NCI-H460 (cell line): ENCODE results near the gene CD86. TPM values are rescaled to one million over a fixed set of nuclear protein-coding genes. Genes with fewer than 3 reads are reported as not detected.
"Not testable (repeated sequence)": the region's sequence is repeated elsewhere in the genome, so short reads cannot be mapped to it uniquely, and the experiment has no call there.

Experiments used
- DNase-seq: peaks from one replicate; pipeline ENCODE4 v3.0.0-alpha.2; 2016; ENCODE audit warnings: low read depth; ENCODE audit errors: extremely low read depth
- polyA plus RNA-seq: library from polyadenylated mRNA; depleted of rRNA; stranded (reverse); fragments of >200 nt; gene quantifications from 2 replicates; pipeline ENCODE4 v1.2.3, GENCODE V29; 2014; cell fraction: nucleus; rRNA removed
- total RNA-seq: library from RNA; depleted of rRNA; stranded (reverse); fragments of >200 nt; shearing (Covaris generic); gene quantifications from 2 replicates; pipeline ENCODE4 v1.2.3, GENCODE V29; 2014; rRNA removed

Gene CD86, protein sequence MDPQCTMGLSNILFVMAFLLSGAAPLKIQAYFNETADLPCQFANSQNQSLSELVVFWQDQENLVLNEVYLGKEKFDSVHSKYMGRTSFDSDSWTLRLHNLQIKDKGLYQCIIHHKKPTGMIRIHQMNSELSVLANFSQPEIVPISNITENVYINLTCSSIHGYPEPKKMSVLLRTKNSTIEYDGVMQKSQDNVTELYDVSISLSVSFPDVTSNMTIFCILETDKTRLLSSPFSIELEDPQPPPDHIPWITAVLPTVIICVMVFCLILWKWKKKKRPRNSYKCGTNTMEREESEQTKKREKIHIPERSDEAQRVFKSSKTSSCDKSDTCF
- not detected in 2 replicates for total RNA-seq
- 1.5 TPM in 1 of 2 replicates, not detected in the other for polyA plus RNA-seq

DNA sequence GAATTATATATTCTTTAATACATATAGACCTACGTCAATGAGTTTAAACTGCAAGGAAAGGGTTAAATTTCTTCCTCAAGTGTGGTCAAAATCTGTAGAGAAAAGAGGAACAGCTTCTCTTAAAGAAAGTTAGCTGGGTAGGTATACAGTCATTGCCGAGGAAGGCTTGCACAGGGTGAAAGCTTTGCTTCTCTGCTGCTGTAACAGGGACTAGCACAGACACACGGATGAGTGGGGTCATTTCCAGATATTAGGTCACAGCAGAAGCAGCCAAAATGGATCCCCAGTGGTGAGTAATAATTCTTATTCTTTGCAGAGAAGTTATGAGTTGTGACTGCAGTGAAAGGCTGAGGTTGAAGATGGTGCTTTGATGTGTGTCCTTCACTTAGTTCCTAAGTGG is at the start of gene CD86:
Gene CD86, plus strand, starts transcription at position 148 of the 400 bp plus-strand sequence. Its CDS starts 128 bp downstream, at position 276.
- no peak for DNase-seq

DNA sequence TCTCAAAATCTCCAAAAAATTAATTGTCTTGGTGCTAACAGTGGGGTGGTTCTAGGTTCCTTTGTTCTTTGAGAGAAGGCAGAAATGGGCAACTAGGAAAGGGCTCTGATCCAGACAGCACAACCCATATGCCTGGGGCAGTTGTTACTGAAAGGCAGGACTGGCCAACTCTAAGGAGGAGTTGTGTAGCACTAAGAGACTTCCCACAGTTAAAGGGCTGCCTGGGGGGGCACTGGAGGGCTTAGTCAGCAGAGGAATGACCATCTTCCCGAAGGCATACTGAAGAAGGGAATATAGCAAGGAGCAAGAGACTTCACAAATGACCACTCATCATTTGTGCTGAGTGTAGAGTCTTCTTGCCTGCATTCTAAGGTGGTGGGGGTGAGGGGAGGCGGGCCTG is 48.9 kb upstream of the CD86 start:
- DNase-seq, result no peak

DNA sequence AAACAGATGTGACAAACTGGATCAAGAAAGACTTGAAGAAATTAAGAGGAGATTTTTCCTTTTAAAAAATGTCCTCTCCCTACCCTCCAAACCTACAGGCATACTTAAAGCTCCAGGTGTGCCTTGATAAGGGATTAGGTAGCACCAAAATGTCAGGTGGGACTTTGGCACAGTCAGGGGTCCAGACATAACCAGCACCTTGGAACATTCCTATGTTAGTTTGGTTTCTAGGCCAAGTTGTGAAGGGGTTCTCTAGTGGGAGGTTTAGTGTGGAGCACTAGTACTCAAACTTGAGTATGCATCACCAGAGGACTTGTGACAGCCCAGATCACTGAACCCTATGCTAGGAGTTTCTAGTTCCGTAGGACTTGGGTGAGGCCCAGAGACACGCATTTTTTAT is 47.0 kb upstream of the CD86 start:
- no peak for DNase-seq

DNA sequence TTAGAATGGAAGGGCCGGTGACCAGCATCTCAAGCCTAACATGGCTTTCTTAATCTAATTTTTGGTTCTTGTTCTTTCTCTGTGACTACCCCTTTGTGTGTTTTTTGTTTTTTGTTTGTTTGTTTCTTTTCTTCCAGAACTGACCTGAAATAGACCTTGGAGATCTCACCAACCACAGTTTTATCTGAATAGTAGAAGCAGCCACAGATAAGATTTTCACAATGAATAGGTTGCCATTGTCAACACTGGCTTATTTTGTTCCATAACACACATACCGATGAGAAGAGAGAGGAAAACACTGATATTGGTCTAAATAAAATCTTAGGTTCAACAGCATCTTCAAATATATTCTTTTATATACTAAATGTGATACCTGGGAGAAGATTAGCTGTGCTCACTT is 44.7 kb upstream of the CD86 start:
- DNase-seq, result no peak

DNA sequence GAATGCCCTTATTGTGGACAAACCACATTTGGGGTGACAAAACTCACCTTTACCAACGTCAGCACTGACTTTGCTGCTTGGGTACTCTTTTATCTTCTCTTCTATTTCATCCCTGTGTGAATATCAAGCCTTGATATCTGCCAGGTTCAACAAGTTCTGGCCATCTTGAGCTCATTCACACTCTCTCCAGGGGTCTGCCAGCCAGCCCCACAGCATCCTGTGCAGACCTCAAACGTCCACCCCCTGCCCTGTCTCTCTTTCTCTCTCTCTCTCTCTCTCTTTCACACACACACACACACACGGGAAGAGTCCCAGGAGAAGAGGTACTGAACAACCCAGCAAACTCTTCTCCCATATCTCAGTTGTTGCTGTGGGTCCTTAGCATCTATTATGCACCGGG is 43.8 kb upstream of the CD86 start:
- DNase-seq, result no peak

DNA sequence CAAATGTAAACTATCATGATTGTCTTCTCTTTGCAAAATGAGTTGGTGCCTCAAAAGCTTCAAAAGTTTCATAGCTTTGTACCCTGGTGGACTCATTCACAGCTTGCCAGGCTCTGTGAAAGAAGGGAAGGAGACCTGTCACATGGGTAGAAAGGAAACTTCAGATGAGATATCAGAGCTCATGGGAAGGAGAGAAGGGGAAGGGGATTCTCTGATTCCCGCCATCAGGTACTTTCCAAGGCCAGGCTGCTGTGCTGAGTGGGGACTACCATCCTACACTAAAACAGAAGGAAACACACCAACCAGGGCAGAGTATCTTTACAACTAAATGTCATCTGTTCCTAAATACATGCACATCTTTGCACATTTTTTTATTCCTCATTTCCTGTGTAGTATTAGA is 42.3 kb upstream of the CD86 start:
- DNase-seq, result no peak

DNA sequence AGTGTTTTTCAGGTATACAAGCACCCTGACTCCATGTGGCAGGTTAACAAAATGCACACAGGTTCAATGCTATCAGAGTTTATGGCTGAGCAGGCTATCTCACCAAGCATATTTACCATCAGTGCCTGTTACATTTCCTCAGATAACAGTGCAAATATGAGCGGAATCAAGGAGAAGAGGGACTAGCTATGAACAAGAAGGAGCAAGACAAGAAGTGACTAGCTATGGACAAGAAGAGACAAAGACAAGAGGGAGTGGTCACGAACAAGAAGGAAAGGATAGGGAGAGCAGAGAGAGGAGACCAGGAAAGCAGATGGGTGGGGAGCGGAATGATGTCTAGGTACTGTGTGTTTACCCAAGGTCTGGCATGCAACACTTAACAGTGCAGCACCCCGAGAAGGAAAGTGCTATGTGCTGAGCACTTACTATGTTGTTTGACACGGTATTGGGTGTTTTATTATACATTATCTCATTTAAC is 41.7 kb upstream of the CD86 start:
- DNase-seq, result no peak

DNA sequence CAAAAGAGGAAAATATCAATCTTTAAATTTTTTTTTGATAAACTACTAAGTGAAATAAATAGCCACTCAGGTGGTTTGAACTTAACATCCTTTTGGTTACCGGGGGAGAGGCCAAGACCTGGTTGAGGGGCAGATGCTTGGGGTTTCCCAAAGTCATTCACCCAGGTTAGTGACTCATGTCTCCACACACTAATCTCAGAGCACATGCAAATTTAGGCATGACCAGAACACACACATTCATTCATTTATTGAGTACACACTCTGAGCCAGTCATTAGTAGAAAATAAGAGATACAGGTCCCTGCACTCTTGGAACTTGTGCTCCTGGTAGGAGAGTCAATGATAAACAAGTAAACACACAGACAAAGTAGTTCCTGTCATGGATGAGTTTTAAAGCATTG is 40.4 kb upstream of the CD86 start:
- no peak for DNase-seq

DNA sequence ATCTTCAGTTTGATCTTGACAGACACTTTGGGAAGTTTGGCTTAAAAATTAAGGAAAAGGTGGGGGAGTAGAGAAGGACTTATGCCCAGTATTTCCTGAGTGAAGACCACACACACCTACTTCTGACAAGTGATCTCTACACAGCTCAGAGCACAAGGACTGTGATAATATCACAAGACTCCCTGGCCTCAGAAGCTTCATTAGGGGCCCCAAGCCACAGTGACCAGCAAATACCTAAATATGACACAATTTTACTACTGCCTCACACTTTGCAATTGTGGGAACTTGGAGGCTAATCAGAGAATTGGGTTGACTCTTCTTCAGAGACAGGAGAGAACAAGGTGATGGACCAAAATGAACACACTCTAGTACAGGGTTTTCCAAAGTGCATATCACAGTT is 35.7 kb upstream of the CD86 start:
- no peak for DNase-seq

DNA sequence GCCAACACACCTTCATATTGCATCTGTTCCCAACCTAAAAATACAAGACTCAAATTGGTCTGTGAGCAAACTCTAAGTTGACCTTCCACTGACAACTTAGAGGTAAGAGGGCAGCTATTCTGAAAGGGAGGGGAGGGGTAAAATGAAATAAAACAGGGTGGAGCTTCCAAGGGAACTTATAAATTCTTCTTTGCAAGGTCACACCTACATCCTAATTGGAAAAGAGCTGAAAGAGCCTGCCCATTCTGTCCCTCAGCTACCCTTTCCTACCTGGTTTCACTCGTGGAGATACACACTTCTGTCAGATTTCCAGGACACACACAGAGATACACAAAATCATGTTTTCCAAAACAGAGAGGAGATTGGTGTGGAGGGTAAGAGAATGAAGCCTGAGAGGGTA is 34.1 kb upstream of the CD86 start:
- DNase-seq, result no peak

DNA sequence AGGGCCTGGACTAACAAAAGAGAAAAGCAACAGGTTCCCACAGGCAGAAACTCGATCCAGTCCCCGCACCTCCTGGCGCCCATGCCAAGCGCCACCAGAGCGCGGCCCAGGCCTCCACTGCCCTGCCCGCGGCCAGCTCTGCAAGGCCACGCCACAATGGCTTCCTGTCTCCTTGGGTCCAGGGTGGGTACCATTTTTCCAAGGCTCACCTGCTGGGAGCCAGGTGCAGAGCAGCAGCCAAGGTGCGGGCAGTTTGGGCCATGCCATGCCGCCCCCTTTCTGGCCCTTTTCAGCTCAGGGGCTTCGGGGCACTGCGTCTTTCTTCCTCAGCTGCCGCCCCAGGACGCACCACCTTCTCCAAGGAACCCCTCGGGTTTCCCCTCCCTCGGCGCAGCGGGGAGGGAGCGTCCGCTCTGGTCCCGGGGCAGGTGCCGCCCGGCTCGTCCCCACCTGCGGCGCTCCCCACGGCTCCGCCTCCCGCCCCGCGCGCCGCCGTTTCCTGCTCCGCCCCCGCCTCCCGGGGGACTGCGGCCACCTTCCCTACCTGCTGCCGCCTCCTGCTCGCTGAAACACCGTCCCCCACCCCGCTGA is 33.3 kb upstream of the CD86 start, which contains the start of gene ILDR1:
Gene ILDR1, minus strand, starts transcription at position 437 of the 591 bp plus-strand sequence. Its CDS starts 170 bp downstream, at position 267.
- no peak for DNase-seq

DNA sequence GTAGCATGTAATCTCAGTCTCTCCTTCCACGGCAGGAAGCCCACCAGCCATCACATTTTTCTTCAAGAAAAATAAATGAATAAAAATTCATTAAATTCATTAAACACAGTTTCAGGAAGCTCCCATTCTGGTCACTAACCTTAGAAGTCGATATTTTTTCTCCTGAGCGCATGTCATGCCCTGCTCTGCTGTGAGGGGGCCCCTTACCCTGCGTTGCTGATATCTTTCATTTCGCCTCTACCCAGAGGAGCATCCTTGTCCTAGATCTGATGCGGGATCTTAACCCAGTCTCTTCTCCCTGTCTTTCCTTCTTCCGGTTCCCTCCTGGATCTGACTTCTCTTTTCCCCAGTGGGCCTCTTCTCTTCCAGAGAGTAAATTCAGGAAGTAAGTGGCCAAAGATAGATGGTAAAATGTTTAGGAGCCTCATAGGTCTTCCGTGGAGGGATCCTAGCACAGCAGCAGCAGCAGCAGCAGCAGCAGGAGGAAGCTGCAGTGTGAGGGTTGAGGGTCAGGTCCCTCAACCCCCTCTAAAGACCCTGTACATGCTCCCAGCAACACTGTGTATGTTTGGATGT is 31.7 kb upstream of the CD86 start:
- DNase-seq, result no peak

DNA sequence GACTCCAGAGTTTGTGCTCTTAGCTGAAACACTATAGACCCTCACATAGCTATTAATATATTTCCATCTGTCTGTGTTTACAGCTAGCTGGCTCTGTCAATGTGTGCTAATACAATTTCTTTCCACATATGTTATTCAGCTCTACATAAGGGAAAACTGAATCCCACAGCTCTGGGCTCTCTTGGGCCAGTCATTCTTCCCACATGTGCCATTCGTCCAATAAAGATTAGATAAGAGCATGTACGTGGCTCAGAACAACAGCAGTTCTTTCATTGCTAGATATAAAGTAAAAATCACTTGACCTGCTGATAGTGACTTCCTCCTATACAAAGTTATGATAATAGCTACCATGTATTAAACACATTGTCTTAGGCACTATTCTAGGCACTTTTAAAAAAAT is 30.4 kb upstream of the CD86 start:
- no peak for DNase-seq

DNA sequence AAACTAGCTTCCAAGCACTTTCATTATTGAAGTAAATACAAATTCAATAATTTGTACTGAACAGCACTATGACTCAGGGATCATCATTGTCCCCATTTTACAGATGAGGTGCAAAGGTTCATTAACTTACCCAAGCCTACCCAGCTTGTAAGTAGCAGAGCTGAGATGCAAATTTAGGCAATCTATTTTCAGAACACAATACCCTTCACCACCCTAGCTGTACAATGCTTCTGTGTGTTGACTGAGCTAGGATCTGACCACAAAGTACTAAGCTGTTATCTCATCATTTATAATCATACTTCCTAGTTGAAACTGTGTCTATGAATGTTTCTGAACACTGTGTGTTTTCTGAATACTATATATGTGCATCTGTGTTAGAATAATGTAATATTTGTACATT is 29.9 kb upstream of the CD86 start:
- no peak for DNase-seq

DNA sequence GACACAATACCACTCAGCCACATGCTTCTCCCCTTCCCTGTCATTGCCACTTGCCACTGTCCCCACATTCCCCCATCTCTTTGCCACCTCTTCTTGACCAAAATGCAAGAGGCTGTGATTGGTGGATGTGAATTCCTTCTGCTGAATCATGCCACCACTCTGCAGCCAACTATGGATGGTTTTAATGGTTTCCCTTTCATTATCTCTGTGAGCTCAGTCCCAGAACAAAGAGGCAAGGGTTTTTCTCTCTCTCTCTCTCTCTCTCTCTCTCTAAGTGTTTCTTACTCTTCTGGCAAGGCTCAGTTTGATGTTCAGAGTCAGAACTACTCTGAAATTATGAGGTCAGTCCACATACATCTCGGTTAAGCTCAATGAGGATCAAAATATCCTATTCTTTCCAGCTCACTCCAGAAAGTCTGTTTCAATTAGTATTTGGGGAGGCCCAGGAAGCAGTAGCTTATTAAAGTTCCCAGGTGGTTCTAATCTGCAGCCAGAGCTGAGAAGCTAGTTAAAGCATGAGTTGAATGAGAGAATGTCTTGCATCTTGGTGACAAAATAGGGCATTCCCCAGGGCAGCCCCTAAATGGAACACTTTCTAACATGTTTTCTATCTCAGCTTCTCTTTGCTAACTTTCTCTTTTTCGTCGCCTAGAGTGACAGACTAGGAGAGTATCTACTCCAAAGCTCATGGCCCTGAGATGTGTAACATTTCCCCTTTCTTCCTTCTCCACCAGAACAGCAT is 24.6 kb upstream of the CD86 start:
- DNase-seq, result no peak

DNA sequence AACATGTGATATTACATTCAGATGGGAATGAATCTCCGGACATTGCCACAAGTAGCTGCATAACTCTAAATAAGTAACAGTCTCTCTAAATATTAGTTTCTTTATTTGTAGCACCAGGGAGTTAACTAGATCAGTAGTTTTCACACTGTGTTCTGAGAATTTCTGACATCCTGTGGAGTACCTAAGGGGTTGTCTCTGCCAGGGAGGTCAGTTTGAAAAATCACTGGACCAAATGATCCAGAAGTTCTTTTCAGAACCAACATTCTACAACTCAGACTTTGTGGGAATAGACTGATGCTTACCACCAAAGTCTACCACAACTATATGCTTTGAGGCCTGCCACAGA is 24.1 kb upstream of the CD86 start:
- DNase-seq, result no peak

DNA sequence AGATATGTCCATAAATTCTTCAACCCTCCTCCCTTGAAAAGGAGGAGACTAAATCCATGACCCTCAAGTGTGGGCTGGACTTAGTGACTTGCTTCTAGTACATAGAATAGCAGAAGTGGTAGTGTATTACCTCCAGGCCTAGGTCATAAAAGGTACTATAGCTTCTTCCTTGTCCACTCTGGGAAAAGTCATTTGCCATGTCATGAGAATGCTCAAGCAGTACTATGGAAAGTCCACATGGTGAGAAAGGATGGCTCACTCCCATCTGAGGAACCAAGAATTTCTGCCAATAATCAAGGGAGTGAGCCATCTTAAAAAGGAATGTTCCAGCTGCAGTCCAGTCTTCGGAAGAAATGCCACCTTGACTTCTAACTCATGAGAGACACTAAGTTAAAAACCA is 22.6 kb upstream of the CD86 start:
- DNase-seq, result no peak

DNA sequence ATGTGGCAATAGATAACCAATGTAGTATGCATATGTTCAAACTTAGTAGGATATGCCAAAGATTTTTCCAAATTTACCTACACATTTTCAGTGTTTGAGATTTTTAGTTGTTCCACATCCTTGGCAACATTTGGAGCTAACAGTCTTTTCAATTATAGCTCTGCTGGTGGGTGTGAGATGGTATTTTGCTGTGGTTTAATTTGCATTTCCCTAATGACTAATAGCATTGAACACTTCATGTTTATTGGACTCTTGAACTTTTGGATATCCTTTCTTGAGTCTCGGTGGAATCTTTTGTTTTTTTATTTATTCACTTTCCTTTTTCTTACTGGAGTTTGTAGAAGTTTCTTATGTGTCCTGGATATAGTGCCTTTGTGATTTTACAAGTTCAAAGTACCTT is 22.1 kb upstream of the CD86 start:
- no peak for DNase-seq

DNA sequence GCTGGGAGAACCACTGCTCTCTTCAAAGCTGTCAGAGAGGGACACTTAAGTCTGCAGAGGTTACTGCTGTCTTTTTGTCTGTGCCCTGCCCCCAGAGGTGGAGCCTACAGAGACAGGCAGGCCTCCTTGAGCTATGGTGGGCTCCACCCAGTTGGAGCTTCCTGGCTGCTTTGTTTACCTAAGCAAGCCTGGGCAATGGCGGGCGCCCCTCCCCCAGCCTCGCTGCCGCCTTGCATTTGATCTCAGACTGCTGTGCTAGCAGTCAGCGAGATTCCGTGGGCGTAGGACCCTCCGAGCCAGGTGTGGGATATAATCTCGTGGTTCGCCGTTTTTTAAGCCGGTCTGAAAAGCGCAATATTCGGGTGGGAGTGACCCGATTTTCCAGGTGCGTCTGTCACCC is 7.9 kb upstream of the CD86 start:
- DNase-seq, result not testable (repeated sequence)

DNA sequence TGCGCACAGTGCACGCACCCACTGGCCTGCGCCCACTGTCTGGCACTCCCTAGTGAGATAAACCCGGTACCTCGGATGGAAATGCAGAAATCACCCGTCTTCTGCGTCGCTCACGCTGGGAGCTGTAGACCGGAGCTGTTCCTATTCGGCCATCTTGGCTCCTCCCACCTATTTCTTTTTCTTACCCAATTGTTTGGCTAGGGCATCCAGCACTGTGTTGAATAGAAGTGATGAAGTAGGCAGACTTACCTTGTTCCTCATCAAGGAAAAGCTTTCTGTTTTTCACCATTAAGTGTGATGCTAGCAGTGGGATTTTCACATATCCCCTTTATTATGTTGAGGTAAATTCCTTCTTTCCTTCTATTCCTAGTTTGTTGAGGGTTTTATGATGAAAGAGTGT is 7.4 kb upstream of the CD86 start:
- DNase-seq, result not testable (repeated sequence)

DNA sequence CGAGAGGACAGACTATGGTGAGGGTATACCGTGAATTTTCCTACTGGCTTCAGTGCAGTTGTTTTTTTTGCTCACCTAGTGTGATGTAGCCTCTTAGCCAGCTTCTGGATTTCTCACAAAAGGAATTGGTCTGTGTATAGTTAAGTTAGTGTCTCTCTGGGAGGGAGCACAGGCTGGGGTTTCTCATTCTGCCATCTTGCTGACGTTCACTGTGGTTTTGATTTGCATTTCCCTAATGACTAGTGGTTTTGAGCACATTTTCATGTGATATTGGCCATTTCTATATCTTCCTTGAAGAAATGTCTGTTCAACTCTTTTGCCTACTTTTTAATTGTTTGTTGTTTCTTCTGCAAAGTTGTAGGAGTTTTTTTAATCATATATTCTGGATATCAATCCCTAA is 2.2 kb upstream of the CD86 start:
- no peak for DNase-seq
